Endothelial cell of umbilical vein (primary cell): ENCODE results near the gene SUGCT. TPM values are rescaled to one million over a fixed set of nuclear protein-coding genes. Genes with fewer than 3 reads are reported as not detected.

ENCODE experiments used
- BruUV-seq: library from RNA; stranded (reverse); fragments of 400-500 nt; replicated peaks from 2 replicates; lab custom pipeline; 2021; lab: Mats Ljungman, UMichigan
- CTCF ChIA-PET: fragments of 300-600, 350-600 bp; sonication (Branson Sonifier 250); formaldehyde crosslinking; loops from one replicate; lab custom pipeline; 2021; ENCODE audit warnings: antibody characterized with exemption, inconsistent platforms; lab: Charles Lee
- POLR2A ChIA-PET: fragments of 300-600, 350-600 bp; sonication (Branson Sonifier 250); formaldehyde crosslinking; loops from one replicate; lab custom pipeline; 2021; ENCODE audit warnings: antibody characterized with exemption, inconsistent platforms; lab: Charles Lee
- DNase-seq: peaks from one replicate; pipeline ENCODE4 v3.0.0-alpha.2; 2011; ENCODE audit warnings: low read depth, low spot score
- FAIRE-seq: peaks from 2 replicates; lab custom pipeline; 2011; peaks lifted over from hg19 to GRCh38; lab: Jason Lieb, UNC
- H2AFZ ChIP-seq: 2 replicates; pipeline ENCODE4 v1.6.0; 2012; ENCODE audit warnings: low read depth, low read length, control low read depth, inconsistent platforms
- H3K27ac ChIP-seq: 2 replicates; pipeline ENCODE4 v1.5.1; 2011; ENCODE audit warnings: low read depth, mild to moderate bottlenecking, control low read depth, low read length, moderate library complexity; ENCODE audit not compliant: insufficient read depth
- H3K27me3 ChIP-seq, 2 experiments: 2 replicates each; pipeline versions ENCODE4 v1.6.0 to v1.6.1; 2011; ENCODE audit warnings: low read length in 2 of 2, mixed read lengths in 1 of 2; ENCODE audit not compliant: control insufficient read depth in 2 of 2, insufficient read depth in 2 of 2
- H3K36me3 ChIP-seq, 2 experiments: 2 replicates in 1 of 2; 3 replicates in 1 of 2; pipeline ENCODE4 v1.5.1; 2011; ENCODE audit warnings: low read length in 2 of 2, mild to moderate bottlenecking in 1 of 2, moderate library complexity in 1 of 2; ENCODE audit not compliant: control insufficient read depth in 2 of 2, insufficient read depth in 2 of 2; ENCODE audit errors: extremely low read depth in 1 of 2
- H3K4me1 ChIP-seq: 3 replicates; pipeline ENCODE4 v1.5.1; 2011; ENCODE audit warnings: mild to moderate bottlenecking, low read length; ENCODE audit not compliant: control insufficient read depth, insufficient read depth; ENCODE audit errors: extremely low read depth
- H3K4me2 ChIP-seq: 2 replicates; pipeline ENCODE4 v1.6.1; 2011; ENCODE audit warnings: low read length, control low read depth, mixed read lengths; ENCODE audit not compliant: insufficient read depth
- H3K4me3 ChIP-seq, 3 experiments: fragments of 200-600 bp in 1 of 3; sonication (generic), shearing (Covaris generic) in 1 of 3; replicated peaks in 1 of 3; 2 replicates each; pipeline ENCODE4 v1.5.1; 2011 to 2016; ENCODE audit warnings: control low read depth in 3 of 3, low read length in 3 of 3, mild to moderate bottlenecking in 2 of 3, inconsistent platforms in 1 of 3, low read depth in 1 of 3, moderate library complexity in 1 of 3; ENCODE audit not compliant: insufficient read depth in 1 of 3
- H3K79me2 ChIP-seq: 2 replicates; pipeline ENCODE4 v1.6.0; 2012; ENCODE audit warnings: low read length, inconsistent platforms; ENCODE audit not compliant: control insufficient read depth, insufficient read depth
- H3K9ac ChIP-seq: replicated peaks from 2 replicates; pipeline ENCODE3; 2011; ENCODE audit warnings: low read length, control low read depth; ENCODE audit not compliant: insufficient read depth; ENCODE audit errors: extremely low read depth
- H3K9me1 ChIP-seq: replicated peaks from 3 replicates; pipeline ENCODE4 v1.6.0; 2011; ENCODE audit warnings: mild to moderate bottlenecking, low read length; ENCODE audit not compliant: control insufficient read depth, insufficient read depth; ENCODE audit errors: extremely low read depth
- H3K9me3 ChIP-seq: replicated peaks from 2 replicates; pipeline ENCODE4 v1.5.1; 2012; ENCODE audit warnings: low read length, inconsistent platforms; ENCODE audit not compliant: control insufficient read depth, insufficient read depth
- H4K20me1 ChIP-seq: replicated peaks from 2 replicates; pipeline ENCODE3; 2011; ENCODE audit warnings: mild to moderate bottlenecking, low read length; ENCODE audit not compliant: control insufficient read depth, insufficient read depth; ENCODE audit errors: extremely low read depth
- EZH2 ChIP-seq: IDR thresholded peaks from 2 replicates; pipeline ENCODE4 v1.6.1; 2012; ENCODE audit warnings: borderline replicate concordance, low read depth, mild to moderate bottlenecking, moderate library complexity, low read length, inconsistent platforms; ENCODE audit not compliant: severe bottlenecking
- FOS ChIP-seq: IDR thresholded peaks from 2 replicates; pipeline ENCODE4 v1.6.1; 2011; ENCODE audit warnings: mild to moderate bottlenecking, low read length, moderate library complexity, borderline replicate concordance; ENCODE audit not compliant: insufficient read depth
- GATA2 ChIP-seq: IDR thresholded peaks from 2 replicates; pipeline ENCODE4 v1.7.0; 2011; ENCODE audit warnings: low read depth, mild to moderate bottlenecking, moderate library complexity, mixed read lengths, low read length; ENCODE audit not compliant: insufficient read length, insufficient read depth
- JUN ChIP-seq: IDR thresholded peaks from 2 replicates; pipeline ENCODE4 v1.6.1; 2011; ENCODE audit warnings: borderline replicate concordance, low read depth; ENCODE audit not compliant: insufficient read length, insufficient read depth
- MYC ChIP-seq: IDR thresholded peaks from one replicate; pipeline ENCODE4 v1.6.1; 2011; ENCODE audit warnings: mild to moderate bottlenecking, low read depth, low read length
- POLR2A ChIP-seq: IDR thresholded peaks from 2 replicates; pipeline ENCODE4 v1.6.1; 2012; ENCODE audit warnings: low read depth, mild to moderate bottlenecking, control low read depth, low read length
- POLR2AphosphoS5 ChIP-seq: IDR thresholded peaks from 2 replicates; pipeline ENCODE4 v1.6.1; 2012; ENCODE audit warnings: low read depth, mild to moderate bottlenecking, control low read depth, low read length, moderate library complexity; ENCODE audit not compliant: insufficient read depth
- dilution Hi-C: fragments of 300-500 bp; cut with MboI; formaldehyde crosslinking; loops from one replicate; pipeline ENCODE4 v1.15.0; 2019; ENCODE audit warnings: low sequenced_read_pairs; ENCODE audit not compliant: extremely low pct_ligation_motif_present
- intact Hi-C: fragments of 100-400 bp; cut with micrococcal nuclease; formaldehyde crosslinking; loops from one replicate; pipeline ENCODE4 v1.10.0; 2022
- polyA plus RNA-seq, 4 experiments: library from polyadenylated mRNA; depleted of rRNA in 3 of 4; stranded (reverse) in 3 of 4; unstranded in 1 of 4; fragments of >200 nt; gene quantifications; 2 replicates each; pipeline versions ENCODE4 v1.2.1 to v1.2.3, GENCODE V29; 2011 to 2012; ENCODE audit warnings: missing spikeins in 1 of 4
- total RNA-seq: library from RNA; stranded (reverse); gene quantifications from 2 replicates; pipeline ENCODE4 v1.2.3, GENCODE V29; 2021
- TF ChIP-seq, protein P1 (sequence below), 2 donors: IDR thresholded peaks; 1 replicate in 1 of 2; 2 replicates in 1 of 2; pipeline ENCODE4 v1.5.1; 2011; ENCODE audit warnings: low read length in 2 of 2, mild to moderate bottlenecking in 2 of 2, moderate library complexity in 2 of 2, control low read depth in 1 of 2, inconsistent platforms in 1 of 2, low read depth in 1 of 2; ENCODE audit not compliant: insufficient read depth in 1 of 2; ENCODE audit errors: extremely low read depth in 1 of 2
- TF ChIP-seq, protein P2 (sequence below): IDR thresholded peaks from 2 replicates; pipeline ENCODE4 v1.6.1; 2011; ENCODE audit not compliant: insufficient read depth, insufficient read length

SUGCT gene
- total and polyA plus RNA-seq, 2 donors (not counting 3 experiments of a cell fraction or from before 2014, with no cell fraction given) = 1.2 to 1.4 TPM

DNA sequence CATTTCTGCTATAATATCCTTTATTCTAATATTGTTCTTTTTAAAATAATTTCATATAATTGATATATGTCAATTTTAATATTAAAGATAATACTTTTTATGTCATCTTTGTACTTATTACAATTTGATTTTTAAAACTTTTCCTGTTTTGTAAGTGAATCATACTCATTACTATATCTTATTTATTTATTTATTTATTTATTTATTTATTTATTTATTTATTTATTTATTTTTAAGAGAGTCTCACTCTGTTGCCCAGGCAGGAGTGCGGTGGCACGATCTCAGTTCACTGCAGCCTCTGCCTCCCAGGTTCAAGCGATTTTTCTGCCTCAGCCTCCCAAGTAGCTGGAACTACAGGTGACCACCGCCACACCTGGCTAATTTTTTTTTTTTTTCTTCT, 215.3 kb downstream of the SUGCT start:
- POLR2A ChIA-PET = no interaction called here

More for the DNA sequence above, 215.3 kb downstream of the SUGCT start:
- no TSS peak for BruUV-seq
- no peak overlapping the region for H3K27ac ChIP-seq
- no peak overlapping the region for H3K4me2 ChIP-seq
- dilution Hi-C loops (no loop called here), intact Hi-C loops (no loop called here)
- H3K27me3 ChIP-seq = no peaks in the 10 kb centered on the region
- no peak for DNase-seq
- H3K79me2 ChIP-seq = no peaks in the 10 kb centered on the region
- H3K4me3 ChIP-seq = no peak overlapping the region
- H3K9me1 ChIP-seq = no peaks in the 10 kb centered on the region
- CTCF ChIA-PET = no interaction called here
- no peak overlapping the region for H2AFZ ChIP-seq
- H3K36me3 ChIP-seq = no peaks in the 10 kb centered on the region
- no peaks in the 10 kb centered on the region for H4K20me1 ChIP-seq
- no peak for FAIRE-seq
- TF ChIP-seq EZH2 (no peak), POLR2AphosphoS5 (no peak), FOS (no peak), GATA2 (no peak), JUN (no peak), MYC (no peak), POLR2A (no peak)
- TF ChIP-seq, protein P1, sequence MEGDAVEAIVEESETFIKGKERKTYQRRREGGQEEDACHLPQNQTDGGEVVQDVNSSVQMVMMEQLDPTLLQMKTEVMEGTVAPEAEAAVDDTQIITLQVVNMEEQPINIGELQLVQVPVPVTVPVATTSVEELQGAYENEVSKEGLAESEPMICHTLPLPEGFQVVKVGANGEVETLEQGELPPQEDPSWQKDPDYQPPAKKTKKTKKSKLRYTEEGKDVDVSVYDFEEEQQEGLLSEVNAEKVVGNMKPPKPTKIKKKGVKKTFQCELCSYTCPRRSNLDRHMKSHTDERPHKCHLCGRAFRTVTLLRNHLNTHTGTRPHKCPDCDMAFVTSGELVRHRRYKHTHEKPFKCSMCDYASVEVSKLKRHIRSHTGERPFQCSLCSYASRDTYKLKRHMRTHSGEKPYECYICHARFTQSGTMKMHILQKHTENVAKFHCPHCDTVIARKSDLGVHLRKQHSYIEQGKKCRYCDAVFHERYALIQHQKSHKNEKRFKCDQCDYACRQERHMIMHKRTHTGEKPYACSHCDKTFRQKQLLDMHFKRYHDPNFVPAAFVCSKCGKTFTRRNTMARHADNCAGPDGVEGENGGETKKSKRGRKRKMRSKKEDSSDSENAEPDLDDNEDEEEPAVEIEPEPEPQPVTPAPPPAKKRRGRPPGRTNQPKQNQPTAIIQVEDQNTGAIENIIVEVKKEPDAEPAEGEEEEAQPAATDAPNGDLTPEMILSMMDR (IDR thresholded peaks at IDR 0.05; ENCODE audit: extremely low read depth in 1 of 2, insufficient read depth in 1 of 2, low read depth in 1 of 2, low read length in 2 of 2) = no peak
- TF ChIP-seq, protein P2, sequence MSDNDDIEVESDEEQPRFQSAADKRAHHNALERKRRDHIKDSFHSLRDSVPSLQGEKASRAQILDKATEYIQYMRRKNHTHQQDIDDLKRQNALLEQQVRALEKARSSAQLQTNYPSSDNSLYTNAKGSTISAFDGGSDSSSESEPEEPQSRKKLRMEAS = no peak
- no peak overlapping the region for H3K9ac ChIP-seq
- H3K4me1 ChIP-seq = no peaks in the 10 kb centered on the region
- no peaks in the 10 kb centered on the region for H3K9me3 ChIP-seq
